OCI-LY3 (cell line): ENCODE measurements around the gene SCRN2.

Experiments used
- CTCF ChIP-seq: fragments of 200-600, 300-600 bp; sonication (generic); IDR thresholded peaks from 2 replicates; pipeline ENCODE4 v1.5.1; 2014; ENCODE audit warnings: antibody characterized with exemption, low read length, low read depth
- EZH2phosphoT487 ChIP-seq: fragments of 200-600 bp; shearing (Covaris generic); IDR thresholded peaks from 2 replicates; pipeline ENCODE4 v1.6.1; 2018; ENCODE audit warnings: antibody characterized with exemption, mixed run types, low read depth

- no peak for TF ChIP-seq CTCF
- no peak for TF ChIP-seq EZH2phosphoT487
Measured at GRCh38 chr17:47800686-47801085, 40.4 kb downstream of the SCRN2 start.
